Peyer's patch (tissue), 4 donors: ENCODE data around the gene BMPR1B.

Source experiments
- POLR2A ChIP-seq, 2 donors: fragments of 450-650 bp; IDR thresholded peaks; one replicate each; pipeline ENCODE4 v1.5.1; 2017; ENCODE audit warnings: antibody characterized with exemption in 2 of 2, mild to moderate bottlenecking in 2 of 2, moderate library complexity in 2 of 2
- TF ChIP-seq, protein P1 (sequence below), 6 experiments: fragments of 450-650 bp in 4 of 6; fragments of 200-600 bp in 2 of 6; sonication (generic) in 1 of 6; IDR thresholded peaks; one replicate each; pipeline ENCODE4 v1.5.1; 2017 to 2019; ENCODE audit warnings: antibody characterized with exemption in 6 of 6, mild to moderate bottlenecking in 3 of 6, moderate library complexity in 1 of 6

- no peak for TF ChIP-seq POLR2A (IDR thresholded peaks at IDR 0.05)
- TF ChIP-seq, protein P1, sequence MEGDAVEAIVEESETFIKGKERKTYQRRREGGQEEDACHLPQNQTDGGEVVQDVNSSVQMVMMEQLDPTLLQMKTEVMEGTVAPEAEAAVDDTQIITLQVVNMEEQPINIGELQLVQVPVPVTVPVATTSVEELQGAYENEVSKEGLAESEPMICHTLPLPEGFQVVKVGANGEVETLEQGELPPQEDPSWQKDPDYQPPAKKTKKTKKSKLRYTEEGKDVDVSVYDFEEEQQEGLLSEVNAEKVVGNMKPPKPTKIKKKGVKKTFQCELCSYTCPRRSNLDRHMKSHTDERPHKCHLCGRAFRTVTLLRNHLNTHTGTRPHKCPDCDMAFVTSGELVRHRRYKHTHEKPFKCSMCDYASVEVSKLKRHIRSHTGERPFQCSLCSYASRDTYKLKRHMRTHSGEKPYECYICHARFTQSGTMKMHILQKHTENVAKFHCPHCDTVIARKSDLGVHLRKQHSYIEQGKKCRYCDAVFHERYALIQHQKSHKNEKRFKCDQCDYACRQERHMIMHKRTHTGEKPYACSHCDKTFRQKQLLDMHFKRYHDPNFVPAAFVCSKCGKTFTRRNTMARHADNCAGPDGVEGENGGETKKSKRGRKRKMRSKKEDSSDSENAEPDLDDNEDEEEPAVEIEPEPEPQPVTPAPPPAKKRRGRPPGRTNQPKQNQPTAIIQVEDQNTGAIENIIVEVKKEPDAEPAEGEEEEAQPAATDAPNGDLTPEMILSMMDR (IDR thresholded peaks at IDR 0.05), result no peak
Observed at GRCh38 chr4:94887027-94887426, 129.3 kb downstream of the BMPR1B start.
